ENCODE data around the gene CCDC28A. TPM values are rescaled to one million over a fixed set of nuclear protein-coding genes. Genes with fewer than 3 reads are reported as not detected.

CCDC28A gene
- total RNA-seq, result 10 to 100 TPM; 20.5 to 33.3 (median 24.3) TPM

DNA sequence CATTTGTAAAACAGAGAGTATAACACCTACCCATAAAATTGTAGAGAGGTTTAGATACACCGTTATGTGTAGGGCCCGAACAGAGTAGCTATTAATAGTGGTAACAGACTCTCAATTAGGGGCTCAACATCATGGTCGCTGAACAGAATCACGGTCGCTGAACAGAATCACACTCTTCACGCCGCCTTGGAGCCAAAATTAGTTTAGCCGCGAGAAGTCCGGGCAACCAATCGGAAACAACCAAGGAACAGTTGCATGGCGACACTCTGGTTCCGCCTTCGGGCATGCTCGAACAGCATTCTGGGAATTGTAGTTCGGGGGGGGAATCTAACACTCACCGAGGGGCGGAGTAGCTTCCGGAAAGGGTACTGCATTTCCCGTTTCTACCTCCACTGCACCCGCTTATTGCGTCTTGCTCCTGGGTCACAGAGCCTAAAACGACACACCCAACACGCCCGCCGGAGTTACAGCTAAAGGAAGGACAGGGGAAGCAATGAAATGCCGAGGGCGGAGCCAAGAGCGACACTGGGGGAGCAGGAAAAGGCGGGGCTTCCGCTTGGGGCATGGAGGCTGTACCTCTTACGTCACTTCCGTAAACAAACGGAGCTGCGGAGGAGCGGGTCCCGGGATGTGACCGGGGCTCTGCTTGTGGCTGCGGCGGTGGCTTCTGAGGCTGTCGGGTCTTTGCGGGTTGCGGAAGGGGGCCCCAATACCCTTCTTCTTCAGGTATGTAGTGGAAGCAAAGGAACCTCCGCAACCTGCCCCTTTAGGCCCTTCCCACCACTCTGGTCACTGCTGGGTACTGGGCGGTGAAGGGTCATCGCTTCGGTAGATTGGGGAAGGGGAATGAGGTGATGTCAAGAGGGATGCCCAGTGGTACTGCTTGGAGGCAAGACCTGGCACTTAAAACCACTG, at the start of gene CCDC28A:
CCDC28A (plus strand) TSS at position 593 of the 915 bp plus-strand sequence. CDS start 2,352 bp downstream, outside the sequence.
- DNase-seq, result peak; percentile 94 to 97 (median 96)
- Histone ChIP-seq H3K4me1 (peaks cover 0 to 20% (median 1%) of the 10 kb centered on the region in 4 donors), H3K27me3 (no peaks in the 10 kb centered on the region), H3K4me3 (peak within 1 kb of the TSS; percentile 51 to 91 (median 69)), H3K27ac (peak within 1 kb of the TSS; percentile 92 to 98 (median 96)), H3K36me3 (peaks cover 0 to 25% (median 0%) of the 10 kb centered on the region in 3 donors), H3K9me3 (no peaks in the 10 kb centered on the region)
- TF ChIP-seq, protein P1, sequence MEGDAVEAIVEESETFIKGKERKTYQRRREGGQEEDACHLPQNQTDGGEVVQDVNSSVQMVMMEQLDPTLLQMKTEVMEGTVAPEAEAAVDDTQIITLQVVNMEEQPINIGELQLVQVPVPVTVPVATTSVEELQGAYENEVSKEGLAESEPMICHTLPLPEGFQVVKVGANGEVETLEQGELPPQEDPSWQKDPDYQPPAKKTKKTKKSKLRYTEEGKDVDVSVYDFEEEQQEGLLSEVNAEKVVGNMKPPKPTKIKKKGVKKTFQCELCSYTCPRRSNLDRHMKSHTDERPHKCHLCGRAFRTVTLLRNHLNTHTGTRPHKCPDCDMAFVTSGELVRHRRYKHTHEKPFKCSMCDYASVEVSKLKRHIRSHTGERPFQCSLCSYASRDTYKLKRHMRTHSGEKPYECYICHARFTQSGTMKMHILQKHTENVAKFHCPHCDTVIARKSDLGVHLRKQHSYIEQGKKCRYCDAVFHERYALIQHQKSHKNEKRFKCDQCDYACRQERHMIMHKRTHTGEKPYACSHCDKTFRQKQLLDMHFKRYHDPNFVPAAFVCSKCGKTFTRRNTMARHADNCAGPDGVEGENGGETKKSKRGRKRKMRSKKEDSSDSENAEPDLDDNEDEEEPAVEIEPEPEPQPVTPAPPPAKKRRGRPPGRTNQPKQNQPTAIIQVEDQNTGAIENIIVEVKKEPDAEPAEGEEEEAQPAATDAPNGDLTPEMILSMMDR (IDR thresholded peaks at IDR 0.05), result peak in 3 of 6 experiments; percentile 8 to 34 (median 20)
- TF ChIP-seq POLR2A (IDR thresholded peaks at IDR 0.05), result peak; percentile 37 to 45

DNA sequence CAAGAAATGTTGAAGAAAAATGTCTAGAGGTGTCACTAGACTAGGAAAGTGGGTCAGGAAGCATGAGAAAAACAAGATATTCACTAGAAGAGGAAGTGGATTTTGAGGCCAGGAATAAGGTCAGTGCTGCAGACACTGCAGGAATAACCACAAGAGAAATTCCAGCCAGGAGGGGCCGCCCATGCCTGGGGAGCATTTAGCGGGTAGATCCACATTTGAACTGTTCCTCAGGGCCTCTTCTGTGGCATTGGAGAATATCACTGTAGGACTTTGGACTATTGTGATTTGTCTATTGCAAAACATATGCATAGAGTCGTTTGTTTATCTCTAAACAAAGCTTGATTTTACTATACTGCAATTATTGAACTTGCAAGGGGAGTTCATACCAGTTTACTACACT, 49.6 kb upstream of the CCDC28A start:
- H3K9me3 ChIP-seq, result no peaks in the 10 kb centered on the region
- no peak overlapping the region for H3K27ac ChIP-seq
- H3K27me3 ChIP-seq, result no peaks in the 10 kb centered on the region
- H3K4me3 ChIP-seq, result no peak overlapping the region
- H3K4me1 ChIP-seq, result peaks cover 0 to 3% (median 0%) of the 10 kb centered on the region in 4 donors
- no peaks in the 10 kb centered on the region for H3K36me3 ChIP-seq
- no peak for TF ChIP-seq POLR2A (IDR thresholded peaks at IDR 0.05)
- TF ChIP-seq, protein P1 (IDR thresholded peaks at IDR 0.05), result no peak
- DNase-seq, result no peak

DNA sequence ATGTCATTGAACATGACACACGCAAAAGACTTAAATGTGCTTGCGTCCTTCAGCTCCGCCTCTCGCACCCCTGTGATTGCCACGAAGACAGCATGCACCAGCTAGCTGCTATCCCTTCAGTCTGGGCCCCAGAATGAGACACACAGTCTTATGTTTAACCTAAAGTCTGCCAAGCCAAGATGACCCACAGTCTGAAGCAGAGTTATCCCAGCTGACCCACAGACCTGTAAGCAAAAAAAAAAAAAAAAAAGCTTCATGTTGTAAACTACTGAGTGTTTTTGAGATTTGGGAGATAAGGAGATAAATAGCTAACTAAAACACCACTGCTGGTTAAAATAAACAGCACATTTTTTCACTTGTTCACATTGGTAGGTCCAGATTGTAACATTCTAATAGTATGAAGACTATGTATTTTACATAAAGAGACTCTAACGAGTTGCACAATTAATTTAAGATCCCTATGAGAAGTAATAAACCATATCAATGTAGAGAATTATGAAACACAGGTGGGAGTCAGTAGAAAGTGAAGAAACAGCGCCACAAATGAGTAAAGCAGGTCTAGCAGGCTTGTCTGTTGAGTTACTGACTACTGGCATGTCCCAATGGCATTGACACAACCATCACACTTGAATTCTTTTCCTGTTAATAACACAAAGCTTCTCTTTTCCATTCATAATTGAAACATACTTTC, 47.4 kb upstream of the CCDC28A start:
- no peaks in the 10 kb centered on the region for H3K36me3 ChIP-seq
- H3K4me1 ChIP-seq, result peaks cover 0 to 3% (median 0%) of the 10 kb centered on the region in 4 donors
- H3K27ac ChIP-seq, result no peak overlapping the region
- TF ChIP-seq, protein P1 (IDR thresholded peaks at IDR 0.05), result no peak
- TF ChIP-seq POLR2A (IDR thresholded peaks at IDR 0.05), result no peak
- H3K27me3 ChIP-seq, result no peaks in the 10 kb centered on the region
- DNase-seq, result no peak
- no peaks in the 10 kb centered on the region for H3K9me3 ChIP-seq
- H3K4me3 ChIP-seq, result no peak overlapping the region

DNA sequence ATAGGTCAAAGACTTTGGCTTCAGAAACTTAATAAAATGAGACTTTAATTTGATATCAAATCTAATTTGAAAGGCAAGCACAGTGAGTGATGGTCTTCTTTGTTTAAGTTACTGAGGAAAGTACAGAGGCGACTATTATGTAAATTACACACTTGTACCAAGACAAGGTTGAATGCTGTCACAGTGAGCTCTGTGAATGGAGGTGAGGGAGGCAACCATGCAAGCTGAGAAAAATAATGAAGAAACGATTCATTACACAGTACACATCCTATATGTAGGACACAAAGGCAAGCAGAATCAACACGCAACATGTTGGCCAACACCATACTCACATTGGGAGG, 46.8 kb upstream of the CCDC28A start:
- TF ChIP-seq, protein P1 (IDR thresholded peaks at IDR 0.05), result no peak
- no peak for TF ChIP-seq POLR2A (IDR thresholded peaks at IDR 0.05)
- Histone ChIP-seq H3K36me3 (no peaks in the 10 kb centered on the region), H3K4me1 (peaks cover 0 to 3% (median 0%) of the 10 kb centered on the region in 4 donors), H3K4me3 (no peak overlapping the region), H3K9me3 (no peaks in the 10 kb centered on the region), H3K27ac (no peak overlapping the region), H3K27me3 (no peaks in the 10 kb centered on the region)
- no peak for DNase-seq

DNA sequence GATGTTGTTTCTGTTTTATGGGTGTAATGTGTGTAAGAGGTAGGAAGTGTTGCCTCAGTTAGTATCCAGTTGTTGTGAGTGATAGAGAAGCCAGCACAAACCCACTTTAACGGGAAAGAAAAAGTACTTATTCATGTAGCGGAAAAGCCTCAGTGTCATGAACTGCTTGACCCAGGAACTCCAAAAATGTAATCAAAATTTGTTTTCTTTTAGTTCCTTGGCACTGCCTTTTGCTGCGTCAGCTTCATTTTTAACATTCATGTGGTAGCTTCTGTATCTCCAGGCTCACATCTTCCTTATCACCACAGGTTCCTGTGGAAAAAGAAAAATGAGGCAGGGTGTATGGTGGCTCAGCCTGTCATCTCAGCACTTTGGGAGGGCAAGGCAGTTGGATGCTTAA, 46.4 kb upstream of the CCDC28A start:
- Histone ChIP-seq H3K27me3 (no peaks in the 10 kb centered on the region), H3K36me3 (no peaks in the 10 kb centered on the region), H3K9me3 (no peaks in the 10 kb centered on the region), H3K27ac (no peak overlapping the region), H3K4me3 (no peak overlapping the region), H3K4me1 (peaks cover 0 to 3% (median 0%) of the 10 kb centered on the region in 4 donors)
- TF ChIP-seq POLR2A (IDR thresholded peaks at IDR 0.05), result no peak
- TF ChIP-seq, protein P1 (IDR thresholded peaks at IDR 0.05), result no peak
- no peak for DNase-seq
